ENCODE measurements around the gene CMC1. TPM values are rescaled to one million over a fixed set of nuclear protein-coding genes. Genes with fewer than 3 reads are reported as not detected.

The CMC1 gene
- polyA plus RNA-seq, 1 donor: 21.0 TPM

Other genes with a start within 250 kb of the CMC1 start
- gene ZCWPW2, start 107.1 kb downstream of the CMC1 start, polyA plus RNA-seq (ENCODE audit: insufficient read length): 1.7 TPM
- gene AZI2, start 107.2 kb downstream of the CMC1 start, polyA plus RNA-seq (ENCODE audit: insufficient read length): 60.9 TPM